ENCODE results near the gene DAND5. TPM values are rescaled to one million over a fixed set of nuclear protein-coding genes. Genes with fewer than 3 reads are reported as not detected.

Gene DAND5
- total and polyA plus RNA-seq, 12 donors = 0.71 to 14.4 (median 9.7) TPM

GRCh38 chr19:12995596-12996405 lies 26.4 kb downstream of the DAND5 start:
- WGBS, 2 donors = 0 to 1% methylated on average over 66 to 128 of the region's 129 CpGs
- peak; percentile 17 to 51 (median 32) for ATAC-seq
- Histone ChIP-seq H3K4me3 (peak overlapping the region; percentile 70 to 95 (median 87)), H3K36me3 (peaks cover 0 to 17% (median 7%) of the 10 kb centered on the region in 9 donors), H3K4me1 (peaks cover 9 to 27% (median 22%) of the 10 kb centered on the region in 9 donors), H3K9me3 (no peaks in the 10 kb centered on the region), H3K27me3 (peaks cover 0 to 11% (median 0%) of the 10 kb centered on the region in 7 donors), H3K27ac (peak overlapping the region; percentile 85 to 95 (median 92))
- no peak for TF ChIP-seq CTCF (IDR thresholded peaks at IDR 0.05)
- intact Hi-C loops (cut with DNase I) = loop anchor here in 6 of 10 donors (5.0 to 10.0 kb wide), 4 partner anchors 36 to 82 kb away; no protein-coding TSS in a partner anchor
- peak in 1 of 2 donors; percentile 61 for DNase-seq

GRCh38 chr19:12996406-12997094 lies 27.2 kb downstream of the DAND5 start:
- peak in 2 of 9 donors; percentile 8 to 23 for TF ChIP-seq CTCF (IDR thresholded peaks at IDR 0.05)
- Histone ChIP-seq H3K36me3 (peaks cover 0 to 17% (median 7%) of the 10 kb centered on the region in 9 donors), H3K4me3 (peak overlapping the region; percentile 70 to 95 (median 87)), H3K27ac (peak overlapping the region; percentile 85 to 95 (median 92)), H3K4me1 (peaks cover 14 to 35% (median 29%) of the 10 kb centered on the region in 9 donors), H3K27me3 (peaks cover 0 to 11% (median 0%) of the 10 kb centered on the region in 7 donors), H3K9me3 (no peaks in the 10 kb centered on the region)
- ATAC-seq = peak; percentile 61 to 70 (median 68)
- 5 to 12% methylated on average over 41 to 52 of the region's 52 CpGs for WGBS, 2 donors
- intact Hi-C loops (cut with DNase I) = loop anchor here in 6 of 10 donors (5.0 to 10.0 kb wide), 4 partner anchors 36 to 81 kb away; no protein-coding TSS in a partner anchor
- peak; percentile 40 to 66 for DNase-seq

- Histone ChIP-seq H3K36me3 (peaks cover 0 to 17% (median 7%) of the 10 kb centered on the region in 9 donors), H3K9me3 (no peaks in the 10 kb centered on the region), H3K4me3 (peak overlapping the region in 9 of 10 donors; percentile 73 to 95 (median 87)), H3K27me3 (peaks cover 0 to 11% (median 0%) of the 10 kb centered on the region in 7 donors), H3K27ac (peak overlapping the region in 9 of 10 donors; percentile 86 to 95 (median 93)), H3K4me1 (peaks cover 18 to 43% (median 36%) of the 10 kb centered on the region in 9 donors)
- no peak for DNase-seq
- WGBS, 2 donors = 83 to 89% methylated on average over 25 of the region's 25 CpGs
- ATAC-seq = no peak
- no peak for TF ChIP-seq CTCF (IDR thresholded peaks at IDR 0.05)
- intact Hi-C loops (cut with DNase I) = loop anchor here in 6 of 10 donors (5.0 to 10.0 kb wide), 4 partner anchors 35 to 80 kb away; no protein-coding TSS in a partner anchor
Measured at GRCh38 chr19:12997179-12997966, 28.0 kb downstream of the DAND5 start.
